SK-N-SH (cell line): ENCODE measurements around the gene LAMC2. TPM values are rescaled to one million over a fixed set of nuclear protein-coding genes. Genes with fewer than 3 reads are reported as not detected.

ENCODE experiments used
- CTCF ChIA-PET: fragments of 300-600, 350-600 bp; formaldehyde crosslinking; extraction: SDS; loops from one replicate; lab custom pipeline; 2021; lab: Yijun Ruan, JAX
- POLR2A ChIA-PET: fragments of 350-600 bp; sonication (Branson Sonifier 250); formaldehyde crosslinking; extraction: SDS; loops from one replicate; lab custom pipeline; 2020; ENCODE audit warnings: antibody characterized with exemption, inconsistent platforms; lab: Yijun Ruan, JAX
- DNase-seq: peaks from one replicate; pipeline ENCODE4 v3.0.0; 2012
- H2AFZ ChIP-seq: fragments of 200-600 bp; sonication (generic); 2 replicates; pipeline ENCODE4 v1.8.1; 2016; ENCODE audit warnings: antibody characterized with exemption, mild to moderate bottlenecking, low read depth
- H3F3A ChIP-seq: fragments of 200-600 bp; sonication (generic); replicated peaks from 2 replicates; pipeline ENCODE3; 2016; ENCODE audit warnings: antibody characterized with exemption, mild to moderate bottlenecking; ENCODE audit not compliant: insufficient read depth
- H3K27ac ChIP-seq, 2 experiments: fragments of 200-500 bp in 1 of 2; fragments of 200-600 bp in 1 of 2; sonication (Bioruptor generic) in 1 of 2; sonication (generic), shearing (Covaris generic) in 1 of 2; 2 replicates each; pipeline versions ENCODE4 v1.5.1 to v1.6.1; 2014 to 2016; ENCODE audit warnings: low read depth in 2 of 2, inconsistent platforms in 1 of 2, low read length in 1 of 2, mild to moderate bottlenecking in 1 of 2, mixed read lengths in 1 of 2
- H3K27me3 ChIP-seq: fragments of 200-600 bp; sonication (generic), shearing (Covaris generic); 2 replicates; pipeline ENCODE4 v1.6.1; 2016; ENCODE audit warnings: mixed run types; ENCODE audit not compliant: insufficient read depth
- H3K36me3 ChIP-seq, 2 experiments: fragments of 200-500 bp in 1 of 2; fragments of 200-600 bp in 1 of 2; sonication (Bioruptor generic) in 1 of 2; sonication (generic) in 1 of 2; replicated peaks in 1 of 2; 2 replicates each; pipeline versions ENCODE3 to v1.5.1; 2014 to 2016; ENCODE audit warnings: low read length in 1 of 2, mild to moderate bottlenecking in 1 of 2; ENCODE audit not compliant: insufficient read depth in 2 of 2, control insufficient read depth in 1 of 2
- H3K4me1 ChIP-seq, 2 experiments: fragments of 200-500 bp in 1 of 2; fragments of 200-600 bp in 1 of 2; sonication (Bioruptor generic) in 1 of 2; sonication (generic), shearing (Covaris generic) in 1 of 2; 2 replicates each; pipeline versions ENCODE4 v1.5.1 to v1.6.1; 2014 to 2016; ENCODE audit warnings: low read depth in 1 of 2, low read length in 1 of 2, mixed run types in 1 of 2; ENCODE audit not compliant: insufficient read depth in 2 of 2, control insufficient read depth in 1 of 2
- H3K4me2 ChIP-seq: fragments of 200-600 bp; sonication (generic), shearing (Covaris generic); 2 replicates; pipeline ENCODE4 v1.6.1; 2017; ENCODE audit warnings: mixed run types
- H3K4me3 ChIP-seq, 2 experiments: fragments of 200-500 bp in 1 of 2; fragments of 200-600 bp in 1 of 2; sonication (Bioruptor generic) in 1 of 2; sonication (generic), shearing (Covaris generic) in 1 of 2; 2 replicates each; pipeline versions ENCODE4 v1.5.1 to v1.8.1; 2014 to 2016; ENCODE audit warnings: low read depth in 2 of 2, inconsistent platforms in 1 of 2, low read length in 1 of 2, mild to moderate bottlenecking in 1 of 2, mixed read lengths in 1 of 2, moderate library complexity in 1 of 2
- H3K79me2 ChIP-seq: fragments of 200-600 bp; sonication (generic); 2 replicates; pipeline ENCODE4 v1.8.1; 2017; ENCODE audit warnings: mild to moderate bottlenecking; ENCODE audit not compliant: insufficient read depth
- H3K9ac ChIP-seq: fragments of 200-600 bp; sonication (generic); 2 replicates; pipeline ENCODE4 v1.6.1; 2017; ENCODE audit warnings: mixed run types
- H3K9me2 ChIP-seq: fragments of 200-600 bp; sonication (generic); 2 replicates; pipeline ENCODE4 v1.6.1; 2017; ENCODE audit warnings: mixed run types
- H3K9me3 ChIP-seq: fragments of 200-600 bp; sonication (generic); 2 replicates; pipeline ENCODE4 v1.6.1; 2017; ENCODE audit warnings: mixed run types, mild to moderate bottlenecking, moderate library complexity
- H4K20me1 ChIP-seq: fragments of 200-600 bp; sonication (generic); 2 replicates; pipeline ENCODE4 v1.6.1; 2017; ENCODE audit warnings: mild to moderate bottlenecking, mixed run types; ENCODE audit not compliant: insufficient read depth
- CTCF ChIP-seq: fragments of 200-600 bp; sonication (generic); IDR thresholded peaks from 2 replicates; pipeline ENCODE4 v1.6.1; 2017; ENCODE audit warnings: antibody characterized with exemption, mild to moderate bottlenecking, moderate library complexity
- ELF1 ChIP-seq: IDR thresholded peaks from 2 replicates; pipeline ENCODE4 v1.4.0; 2012
- FOSL2 ChIP-seq: IDR thresholded peaks from 2 replicates; pipeline ENCODE4 v1.4.0; 2012; ENCODE audit warnings: low read depth, mild to moderate bottlenecking, moderate library complexity, borderline replicate concordance
- FOXM1 ChIP-seq: IDR thresholded peaks from 2 replicates; pipeline ENCODE4 v1.4.0; 2012; ENCODE audit warnings: low read depth, mild to moderate bottlenecking
- GABPA ChIP-seq: IDR thresholded peaks from 2 replicates; pipeline ENCODE4 v1.4.0; 2012; ENCODE audit warnings: low read depth, mild to moderate bottlenecking
- IRF3 ChIP-seq: fragments of 150-350 bp; IDR thresholded peaks from 2 replicates; pipeline ENCODE4 v1.6.1; 2016; ENCODE audit warnings: mild to moderate bottlenecking, low read depth, low read length
- NRF1 ChIP-seq: IDR thresholded peaks from 2 replicates; pipeline ENCODE4 v1.6.1; 2012; ENCODE audit warnings: low read depth, mild to moderate bottlenecking, low read length
- POLR2AphosphoS5 ChIP-seq: IDR thresholded peaks from 2 replicates; pipeline ENCODE4 v1.6.1; 2012; ENCODE audit warnings: low read depth, low read length
- REST ChIP-seq: IDR thresholded peaks from 2 replicates; pipeline ENCODE4 v1.6.1; 2012; ENCODE audit warnings: mild to moderate bottlenecking, low read depth, low read length, moderate library complexity
- RFX5 ChIP-seq: IDR thresholded peaks from 2 replicates; pipeline ENCODE4 v1.6.1; 2012; ENCODE audit warnings: mild to moderate bottlenecking, improper control_type of control experiment, low read length
- RXRA ChIP-seq: IDR thresholded peaks from 2 replicates; pipeline ENCODE4 v1.4.0; 2012; ENCODE audit warnings: low read depth, mild to moderate bottlenecking, borderline replicate concordance
- SMC3 ChIP-seq: IDR thresholded peaks from 2 replicates; pipeline ENCODE4 v1.6.1; 2012; ENCODE audit warnings: low read depth, low read length, improper control_type of control experiment
- TEAD4 ChIP-seq: IDR thresholded peaks from 2 replicates; pipeline ENCODE4 v1.4.0; 2012; ENCODE audit warnings: mild to moderate bottlenecking, borderline replicate concordance; ENCODE audit not compliant: insufficient read depth
- YY1 ChIP-seq: IDR thresholded peaks from 2 replicates; pipeline ENCODE4 v1.4.0; 2012; ENCODE audit warnings: low read depth, mild to moderate bottlenecking
- ZBTB33 ChIP-seq: IDR thresholded peaks from 2 replicates; pipeline ENCODE4 v1.4.0; 2012; ENCODE audit warnings: low read depth, borderline replicate concordance
- polyA plus RNA-seq, 3 experiments: library from polyadenylated mRNA; depleted of rRNA; stranded (reverse); fragments of >200 nt; gene quantifications; 2 replicates each; pipeline ENCODE4 v1.2.3, GENCODE V29; 2012

The LAMC2 gene
- polyA plus RNA-seq, 1 of the 3 experiments (the other 2 are of a cell fraction) = 0.15 TPM

- TF ChIP-seq RXRA = no peak
Measured at GRCh38 chr1:183245357-183245756, 59.3 kb downstream of the LAMC2 start (continued).

- H3K27me3 ChIP-seq = 0 out of 2 replicates have a peak, but pooled peaks cover 4% of the 10 kb centered on the region
- no peaks in the 10 kb centered on the region for H3K4me1 ChIP-seq
- TF ChIP-seq REST (no peak), NRF1 (no peak), IRF3 (no peak), POLR2AphosphoS5 (no peak), GABPA (no peak), FOSL2 (no peak), RFX5 (no peak), SMC3 (no peak), CTCF (no peak), RXRA (no peak), TEAD4 (no peak), YY1 (no peak), ELF1 (no peak), FOXM1 (no peak), ZBTB33 (no peak)
- H3F3A ChIP-seq = no peaks in the 10 kb centered on the region
- H4K20me1 ChIP-seq = no peaks in the 10 kb centered on the region
- no peaks in the 10 kb centered on the region for H3K9me3 ChIP-seq
- no peaks in the 10 kb centered on the region for H3K9me2 ChIP-seq
- H2AFZ ChIP-seq = no peak overlapping the region
- CTCF ChIA-PET = interaction anchor here (0.6 kb wide), 1 partner anchor 34 kb away, joined by 3 read pairs; no protein-coding TSS in a partner anchor
- H3K27ac ChIP-seq = no peak overlapping the region
- H3K4me3 ChIP-seq = no peak overlapping the region
- POLR2A ChIA-PET = no interaction called here
- no peaks in the 10 kb centered on the region for H3K36me3 ChIP-seq
- no peaks in the 10 kb centered on the region for H3K79me2 ChIP-seq
- DNase-seq = no peak
- no peak overlapping the region for H3K9ac ChIP-seq
- no peak overlapping the region for H3K4me2 ChIP-seq
Measured at GRCh38 chr1:183246436-183246835, 60.4 kb downstream of the LAMC2 start.
